ENCODE measurements around the gene LAPTM4A. TPM values are rescaled to one million over a fixed set of nuclear protein-coding genes. Genes with fewer than 3 reads are reported as not detected.

Gene LAPTM4A
- total RNA-seq, 1 experiment from 2014 or later: 129 TPM

DNA sequence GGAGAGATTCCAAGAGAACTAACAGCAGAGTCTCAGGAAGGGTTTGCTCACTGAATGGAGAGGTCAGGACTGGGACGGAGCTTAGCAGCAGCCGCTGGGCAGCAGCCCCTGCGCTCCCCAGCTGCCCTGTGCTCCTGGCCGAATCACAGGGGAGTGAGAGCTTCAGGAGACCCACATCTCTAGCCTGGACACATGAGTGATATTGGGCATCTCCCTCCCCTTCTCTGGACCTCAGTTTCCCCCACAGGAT, 39.5 kb downstream of the LAPTM4A start:
- CTCF ChIA-PET: no interaction called here
- TF ChIP-seq, protein P1, sequence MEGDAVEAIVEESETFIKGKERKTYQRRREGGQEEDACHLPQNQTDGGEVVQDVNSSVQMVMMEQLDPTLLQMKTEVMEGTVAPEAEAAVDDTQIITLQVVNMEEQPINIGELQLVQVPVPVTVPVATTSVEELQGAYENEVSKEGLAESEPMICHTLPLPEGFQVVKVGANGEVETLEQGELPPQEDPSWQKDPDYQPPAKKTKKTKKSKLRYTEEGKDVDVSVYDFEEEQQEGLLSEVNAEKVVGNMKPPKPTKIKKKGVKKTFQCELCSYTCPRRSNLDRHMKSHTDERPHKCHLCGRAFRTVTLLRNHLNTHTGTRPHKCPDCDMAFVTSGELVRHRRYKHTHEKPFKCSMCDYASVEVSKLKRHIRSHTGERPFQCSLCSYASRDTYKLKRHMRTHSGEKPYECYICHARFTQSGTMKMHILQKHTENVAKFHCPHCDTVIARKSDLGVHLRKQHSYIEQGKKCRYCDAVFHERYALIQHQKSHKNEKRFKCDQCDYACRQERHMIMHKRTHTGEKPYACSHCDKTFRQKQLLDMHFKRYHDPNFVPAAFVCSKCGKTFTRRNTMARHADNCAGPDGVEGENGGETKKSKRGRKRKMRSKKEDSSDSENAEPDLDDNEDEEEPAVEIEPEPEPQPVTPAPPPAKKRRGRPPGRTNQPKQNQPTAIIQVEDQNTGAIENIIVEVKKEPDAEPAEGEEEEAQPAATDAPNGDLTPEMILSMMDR (IDR thresholded peaks at IDR 0.05; ENCODE audit: unreplicated experiment): no peak
- Mint-ChIP-seq H3K36me3 (ENCODE audit: insufficient read depth, unreplicated experiment) (peaks cover 6% of the 10 kb centered on the region), H3K4me3 (ENCODE audit: low read depth, unreplicated experiment) (peak overlapping the region; percentile 61), H3K27me3 (ENCODE audit: unreplicated experiment) (peaks cover 7% of the 10 kb centered on the region), H3K4me1 (ENCODE audit: low read depth, unreplicated experiment) (no peaks in the 10 kb centered on the region), H3K27ac (ENCODE audit: unreplicated experiment) (no peak overlapping the region), H3K9me3 (ENCODE audit: low read depth, unreplicated experiment) (peaks cover 6% of the 10 kb centered on the region)
- intact Hi-C loops (cut with micrococcal nuclease; ENCODE audit: unreplicated experiment): no loop called here
- no peak for DNase-seq
- no TSS peak for BruUV-seq (replicated peaks)

DNA sequence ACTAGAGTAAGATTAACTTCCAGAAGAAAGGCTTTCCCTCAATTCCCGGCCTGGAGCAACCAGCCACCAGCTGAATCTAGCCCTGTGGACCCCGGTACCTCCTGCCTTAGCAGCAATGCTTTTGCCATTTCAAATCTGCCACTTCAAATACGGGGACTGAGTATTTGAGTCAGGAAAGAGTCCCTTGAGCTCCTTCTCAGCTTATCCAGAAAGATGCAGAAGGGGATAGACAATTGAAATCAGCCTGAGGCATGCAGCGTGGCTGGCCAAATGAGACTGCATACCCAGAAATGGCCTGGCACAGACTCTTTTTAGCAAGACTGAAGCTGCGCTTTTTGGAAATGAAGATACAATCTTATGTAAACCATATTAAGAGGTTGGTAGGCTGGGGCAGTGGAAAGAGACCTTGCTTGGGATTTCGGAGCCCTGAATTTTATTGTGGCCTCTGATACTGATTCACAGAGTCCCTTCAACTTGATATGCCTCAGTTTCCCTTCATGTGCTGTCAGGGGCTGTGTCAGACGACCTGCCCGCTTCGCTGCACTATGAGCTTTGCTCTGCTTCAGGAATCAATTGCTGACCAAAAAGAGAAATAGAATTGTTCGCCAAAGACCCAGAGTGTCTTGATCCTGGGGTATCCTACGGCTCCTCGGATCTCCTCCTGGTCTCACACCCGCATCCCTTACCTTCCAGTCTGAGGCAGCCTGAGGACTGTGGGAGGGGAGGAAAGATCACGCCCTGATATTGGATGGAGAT, 40.0 kb downstream of the LAPTM4A start:
- Mint-ChIP-seq H3K4me3 (ENCODE audit: low read depth, unreplicated experiment) (peak overlapping the region; percentile 61), H3K9me3 (ENCODE audit: low read depth, unreplicated experiment) (peaks cover 6% of the 10 kb centered on the region), H3K27me3 (ENCODE audit: unreplicated experiment) (peaks cover 7% of the 10 kb centered on the region), H3K4me1 (ENCODE audit: low read depth, unreplicated experiment) (no peaks in the 10 kb centered on the region), H3K27ac (ENCODE audit: unreplicated experiment) (no peak overlapping the region), H3K36me3 (ENCODE audit: insufficient read depth, unreplicated experiment) (peaks cover 6% of the 10 kb centered on the region)
- CTCF ChIA-PET: no interaction called here
- BruUV-seq (replicated peaks): TSS peak; percentile 36
- intact Hi-C loops (cut with micrococcal nuclease; ENCODE audit: unreplicated experiment): no loop called here
- no peak for DNase-seq
- TF ChIP-seq, protein P1 (IDR thresholded peaks at IDR 0.05; ENCODE audit: unreplicated experiment): no peak

DNA sequence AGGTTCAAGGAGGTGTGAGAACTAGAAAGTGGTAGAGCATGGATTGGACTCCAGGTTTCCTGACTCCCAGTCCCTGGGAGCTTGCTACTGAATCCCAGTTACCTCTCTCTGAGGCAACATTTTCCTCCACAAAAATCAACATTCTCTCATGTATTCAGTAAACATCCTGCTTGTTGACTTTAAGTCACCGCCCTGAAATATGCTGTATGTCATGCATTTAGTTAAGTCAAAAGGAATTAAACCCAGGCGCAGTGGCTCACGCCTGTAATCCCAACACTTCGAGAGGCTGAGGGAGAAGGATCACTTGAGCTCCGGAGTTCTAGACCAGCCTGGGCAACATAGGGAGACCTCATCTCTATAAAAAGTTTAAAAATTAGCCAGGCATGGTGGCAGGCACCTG, 42.7 kb downstream of the LAPTM4A start:
- no peak for DNase-seq
- Mint-ChIP-seq H3K27me3 (ENCODE audit: unreplicated experiment) (peaks cover 7% of the 10 kb centered on the region), H3K4me3 (ENCODE audit: low read depth, unreplicated experiment) (no peak overlapping the region), H3K9me3 (ENCODE audit: low read depth, unreplicated experiment) (no peaks in the 10 kb centered on the region), H3K27ac (ENCODE audit: unreplicated experiment) (no peak overlapping the region), H3K36me3 (ENCODE audit: insufficient read depth, unreplicated experiment) (peaks cover 6% of the 10 kb centered on the region), H3K4me1 (ENCODE audit: low read depth, unreplicated experiment) (no peaks in the 10 kb centered on the region)
- no TSS peak for BruUV-seq (replicated peaks)
- intact Hi-C loops (cut with micrococcal nuclease; ENCODE audit: unreplicated experiment): no loop called here
- CTCF ChIA-PET: interaction anchor here (0.6 kb wide), 1 partner anchor 86 kb away, joined by 4 read pairs; no protein-coding TSS in a partner anchor
- TF ChIP-seq, protein P1 (IDR thresholded peaks at IDR 0.05; ENCODE audit: unreplicated experiment): no peak

DNA sequence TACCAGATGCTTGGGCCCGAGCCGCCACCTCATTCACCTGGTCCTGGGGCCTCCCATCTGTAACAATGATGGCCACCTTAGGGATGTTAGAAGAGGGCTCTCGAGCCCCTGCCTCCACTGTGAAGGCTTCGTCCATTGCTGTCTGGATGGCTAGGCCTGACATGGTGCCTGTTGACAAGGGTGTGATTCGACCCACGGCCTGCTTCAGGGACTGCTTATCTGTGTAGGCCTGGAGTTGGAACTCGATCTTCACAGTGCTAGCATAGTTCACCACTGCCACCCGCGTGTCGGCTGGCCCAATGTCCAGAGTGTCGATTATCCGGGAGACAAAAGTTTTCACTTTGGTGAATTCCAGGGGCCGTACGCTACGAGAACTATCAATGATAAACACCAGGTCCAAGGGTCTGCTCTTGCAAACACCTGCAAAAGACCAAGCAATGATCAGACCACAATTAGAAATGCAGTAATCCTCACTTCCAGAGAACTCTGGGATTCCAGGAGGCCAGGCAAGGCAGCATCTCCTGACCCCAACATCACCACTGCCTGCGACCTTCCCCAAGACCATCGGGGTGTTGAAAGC, 45.4 kb downstream of the LAPTM4A start:
- TF ChIP-seq, protein P1 (IDR thresholded peaks at IDR 0.05; ENCODE audit: unreplicated experiment): no peak
- CTCF ChIA-PET: no interaction called here
- Mint-ChIP-seq H3K27ac (ENCODE audit: unreplicated experiment) (no peak overlapping the region), H3K36me3 (ENCODE audit: insufficient read depth, unreplicated experiment) (no peaks in the 10 kb centered on the region), H3K4me3 (ENCODE audit: low read depth, unreplicated experiment) (no peak overlapping the region), H3K4me1 (ENCODE audit: low read depth, unreplicated experiment) (no peaks in the 10 kb centered on the region), H3K9me3 (ENCODE audit: low read depth, unreplicated experiment) (no peaks in the 10 kb centered on the region), H3K27me3 (ENCODE audit: unreplicated experiment) (no peaks in the 10 kb centered on the region)
- BruUV-seq (replicated peaks): no TSS peak
- DNase-seq: no peak
- intact Hi-C loops (cut with micrococcal nuclease; ENCODE audit: unreplicated experiment): no loop called here

Measured in Calu3 (cell line).